Naive thymus-derived CD4-positive, alpha-beta T cell (primary cell): ENCODE results near the gene TM4SF5. TPM values are rescaled to one million over a fixed set of nuclear protein-coding genes. Genes with fewer than 3 reads are reported as not detected.

Source experiments
- ATAC-seq: fragments of 150-1000 bp; cut with Tn5 transposase; 2 replicates; pipeline ENCODE4 v1.10.0; 2021; ENCODE audit warnings: mild to moderate bottlenecking, moderate library complexity
- CTCF ChIA-PET: fragments of 350-600 bp; sonication (Branson Sonifier 250); formaldehyde crosslinking; loops from one replicate; lab custom pipeline; 2021; ENCODE audit warnings: antibody characterized with exemption; lab: Charles Lee
- POLR2A ChIA-PET: fragments of 350-600 bp; sonication (Branson Sonifier 250); formaldehyde crosslinking; loops from one replicate; lab custom pipeline; 2021; ENCODE audit warnings: antibody characterized with exemption, inconsistent platforms; lab: Charles Lee
- DNase-seq, 9 donors: peaks; one replicate each; pipeline versions ENCODE4 v3.0.0 to v3.0.0-alpha.2; 2020 to 2022; ENCODE audit warnings: mixed read lengths in 1 of 9
- H3K27ac ChIP-seq: one replicate; pipeline ENCODE4 v1.7.0; 2013; ENCODE audit warnings: mild to moderate bottlenecking, low read depth, low read length, moderate library complexity
- H3K27me3 ChIP-seq, 2 donors: one replicate each; pipeline ENCODE4 v1.7.0; 2013; ENCODE audit warnings: low read length in 2 of 2, mild to moderate bottlenecking in 2 of 2, moderate library complexity in 2 of 2; ENCODE audit not compliant: control insufficient read depth in 2 of 2, insufficient read depth in 2 of 2
- H3K36me3 ChIP-seq, 3 experiments: 1 replicate in 2 of 3; 2 replicates in 1 of 3; pipeline ENCODE4 v1.7.0; 2013; ENCODE audit warnings: low read length in 3 of 3, mild to moderate bottlenecking in 3 of 3, moderate library complexity in 1 of 3; ENCODE audit not compliant: insufficient read depth in 3 of 3, control insufficient read depth in 2 of 3
- H3K4me1 ChIP-seq, 2 donors: one replicate each; pipeline ENCODE4 v1.7.0; 2013; ENCODE audit warnings: low read length in 2 of 2, mild to moderate bottlenecking in 2 of 2, moderate library complexity in 1 of 2; ENCODE audit not compliant: control insufficient read depth in 2 of 2, insufficient read depth in 2 of 2
- H3K4me3 ChIP-seq: 2 replicates; pipeline ENCODE4 v1.7.0; 2013; ENCODE audit warnings: mild to moderate bottlenecking, low read length
- H3K9me3 ChIP-seq, 3 experiments: 1 replicate in 2 of 3; 2 replicates in 1 of 3; pipeline ENCODE4 v1.7.0; 2013; ENCODE audit warnings: low read length in 3 of 3; ENCODE audit not compliant: control insufficient read depth in 2 of 3
- H3K27ac Mint-ChIP-seq, 9 donors: one replicate each; pipeline ENCODE4 v1.8.0; 2020 to 2022; ENCODE audit warnings: mixed read lengths in 9 of 9, mild to moderate bottlenecking in 8 of 9, moderate library complexity in 5 of 9, inconsistent platforms in 2 of 9
- H3K27me3 Mint-ChIP-seq, 5 donors: one replicate each; pipeline ENCODE4 v1.8.0; 2021 to 2022; ENCODE audit warnings: mixed read lengths in 5 of 5, mild to moderate bottlenecking in 1 of 5
- H3K36me3 Mint-ChIP-seq, 5 donors: one replicate each; pipeline ENCODE4 v1.8.0; 2020 to 2022; ENCODE audit warnings: mixed read lengths in 5 of 5, mild to moderate bottlenecking in 3 of 5, inconsistent platforms in 1 of 5
- H3K4me1 Mint-ChIP-seq, 7 donors: one replicate each; pipeline ENCODE4 v1.8.0; 2020 to 2022; ENCODE audit warnings: mixed read lengths in 7 of 7, mild to moderate bottlenecking in 3 of 7, inconsistent platforms in 1 of 7
- H3K4me3 Mint-ChIP-seq, 10 donors: one replicate each; pipeline ENCODE4 v1.8.0; 2020 to 2022; ENCODE audit warnings: mild to moderate bottlenecking in 10 of 10, mixed read lengths in 10 of 10, moderate library complexity in 6 of 10, inconsistent platforms in 2 of 10
- H3K9me3 Mint-ChIP-seq, 11 donors: one replicate each; pipeline ENCODE4 v1.8.0; 2020 to 2022; ENCODE audit warnings: mixed read lengths in 11 of 11, mild to moderate bottlenecking in 4 of 11, inconsistent platforms in 1 of 11, moderate library complexity in 1 of 11
- intact Hi-C, 2 donors: fragments of 100-400 bp; cut with micrococcal nuclease; formaldehyde crosslinking; loops; one replicate each; pipeline ENCODE4 v1.15.1; 2023
- polyA plus RNA-seq, 2 donors: library from polyadenylated mRNA; unstranded; fragments of 300-500 nt; fragmentation: Illumina TruSeq; gene quantifications; one replicate each; pipeline ENCODE4 v1.2.3, GENCODE V29; 2021
- total RNA-seq, 6 experiments: library from RNA in 5 of 6; stranded (reverse) in 5 of 6; gene quantifications; 1 replicate in 5 of 6; 2 replicates in 1 of 6; pipeline ENCODE4 v1.2.3 and lab custom pipeline; 2021 to 2026

TM4SF5 gene, protein sequence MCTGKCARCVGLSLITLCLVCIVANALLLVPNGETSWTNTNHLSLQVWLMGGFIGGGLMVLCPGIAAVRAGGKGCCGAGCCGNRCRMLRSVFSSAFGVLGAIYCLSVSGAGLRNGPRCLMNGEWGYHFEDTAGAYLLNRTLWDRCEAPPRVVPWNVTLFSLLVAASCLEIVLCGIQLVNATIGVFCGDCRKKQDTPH
- total RNA-seq (not detected), polyA plus RNA-seq (not detected), total RNA-seq (lab: John Stamatoyannopoulos, UW) (not detected)

- Mint-ChIP-seq H3K27me3 (peaks cover 0 to 12% (median 6%) of the 10 kb centered on the region in 5 donors), H3K4me3 (peak within 1 kb of the TSS in 1 of 10 donors; percentile 64), H3K4me1 (peaks cover 6 to 17% (median 7%) of the 10 kb centered on the region in 7 donors), H3K27ac (peak within 1 kb of the TSS in 2 of 9 donors; percentile 54 to 82), H3K9me3 (no peaks in the 10 kb centered on the region), H3K36me3 (no peaks in the 10 kb centered on the region)
- H3K27ac ChIP-seq, result no peak within 1 kb of the TSS
- H3K36me3 ChIP-seq, result no peaks in the 10 kb centered on the region
- ATAC-seq (no peak), DNase-seq (no peak)
- no peak within 1 kb of the TSS for H3K4me3 ChIP-seq
- H3K9me3 ChIP-seq, result no peaks in the 10 kb centered on the region
- intact Hi-C loops, result no loop called here
- ChIA-PET POLR2A (no interaction called here), CTCF (no interaction called here)
- no peaks in the 10 kb centered on the region for H3K27me3 ChIP-seq
- H3K4me1 ChIP-seq, result peaks cover 0 to 7% of the 10 kb centered on the region in 2 donors
Observed at GRCh38 chr17:4771519-4772234, at the start of gene TM4SF5. Gene TM4SF5, plus strand, starts transcription at chr17:4771886. Its CDS starts 37 bp downstream, at chr17:4771923.

GRCh38 chr17:4722678-4723240, 48.9 kb upstream of the TM4SF5 start:
- Mint-ChIP-seq H3K9me3 (peaks cover 0 to 2% (median 0%) of the 10 kb centered on the region in 11 donors), H3K36me3 (peaks cover 0 to 22% (median 14%) of the 10 kb centered on the region in 5 donors), H3K27me3 (no peaks in the 10 kb centered on the region), H3K27ac (peak overlapping the region in 3 of 9 donors; percentile 4 to 69 (median 6)), H3K4me1 (peaks cover 0 to 32% (median 4%) of the 10 kb centered on the region in 7 donors), H3K4me3 (peak overlapping the region in 1 of 10 donors; percentile 16)
- no peaks in the 10 kb centered on the region for H3K4me1 ChIP-seq
- H3K27ac ChIP-seq, result no peak overlapping the region
- H3K27me3 ChIP-seq, result no peaks in the 10 kb centered on the region
- CTCF ChIA-PET, result interaction anchor here (0.6 kb wide), 1 partner anchor 9 kb away, joined by 5 read pairs; no protein-coding TSS in a partner anchor
- POLR2A ChIA-PET, result interaction anchor here (0.7 to 3.5 kb wide), 3 partner anchors 12 to 982 kb away, joined by 3 to 26 read pairs (median 11); partner anchors contain the start of gene ARRB2
- no peak for DNase-seq
- no peak overlapping the region for H3K4me3 ChIP-seq
- intact Hi-C loops, result no loop called here
- H3K9me3 ChIP-seq, result no peaks in the 10 kb centered on the region
- no peak for ATAC-seq
- peaks cover 4 to 43% (median 16%) of the 10 kb centered on the region in 3 experiments for H3K36me3 ChIP-seq

- peaks cover 0 to 24% (median 3%) of the 10 kb centered on the region in 3 experiments for H3K36me3 ChIP-seq
- ATAC-seq (peak; percentile 14), DNase-seq (no peak)
- ChIA-PET CTCF (interaction anchor here (0.7 to 1.1 kb wide), 2 partner anchors 15 to 80 kb away, joined by 3 read pairs; partner anchors contain the start of gene ARRB2), POLR2A (interaction anchor here (0.6 to 3.3 kb wide), 4 partner anchors 9 to 582 kb away, joined by 3 to 26 read pairs (median 4); partner anchors contain the start of genes CYB5D2 and ZZEF1)
- Mint-ChIP-seq H3K4me3 (no peak overlapping the region), H3K27ac (no peak overlapping the region), H3K27me3 (no peaks in the 10 kb centered on the region), H3K9me3 (peaks cover 0 to 2% (median 0%) of the 10 kb centered on the region in 11 donors), H3K4me1 (peaks cover 0 to 41% (median 4%) of the 10 kb centered on the region in 7 donors), H3K36me3 (peaks cover 0 to 14% (median 5%) of the 10 kb centered on the region in 5 donors)
- no peak overlapping the region for H3K27ac ChIP-seq
- no peaks in the 10 kb centered on the region for H3K9me3 ChIP-seq
- no peaks in the 10 kb centered on the region for H3K27me3 ChIP-seq
- H3K4me3 ChIP-seq, result no peak overlapping the region
- intact Hi-C loops, result no loop called here
- no peaks in the 10 kb centered on the region for H3K4me1 ChIP-seq
Observed at GRCh38 chr17:4724650-4725049, 47.0 kb upstream of the TM4SF5 start.

GRCh38 chr17:4725646-4726310, 45.9 kb upstream of the TM4SF5 start:
- CTCF ChIA-PET, result interaction anchor here (0.6 kb wide), 1 partner anchor 15 kb away, joined by 3 read pairs; no protein-coding TSS in a partner anchor
- POLR2A ChIA-PET, result interaction anchor here (0.8 to 3.3 kb wide), 5 partner anchors 10 to 22 kb away, joined by 3 to 26 read pairs (median 6); partner anchors contain the start of gene PELP1
- peak; percentile 58 for ATAC-seq
- H3K9me3 Mint-ChIP-seq, result peaks cover 0 to 2% (median 0%) of the 10 kb centered on the region in 11 donors
- peaks cover 5% of the 10 kb centered on the region in 2 donors for H3K4me1 ChIP-seq
- H3K27ac Mint-ChIP-seq, result peak overlapping the region in 3 of 9 donors; percentile 18 to 63 (median 23)
- peaks cover 0 to 13% (median 0%) of the 10 kb centered on the region in 3 experiments for H3K36me3 ChIP-seq
- intact Hi-C loops, result no loop called here
- H3K9me3 ChIP-seq, result no peaks in the 10 kb centered on the region
- no peak overlapping the region for H3K4me3 ChIP-seq
- H3K4me3 Mint-ChIP-seq, result no peak overlapping the region
- H3K27me3 Mint-ChIP-seq, result no peaks in the 10 kb centered on the region
- no peaks in the 10 kb centered on the region for H3K27me3 ChIP-seq
- peaks cover 0 to 6% (median 0%) of the 10 kb centered on the region in 5 donors for H3K36me3 Mint-ChIP-seq
- H3K4me1 Mint-ChIP-seq, result peaks cover 0 to 42% (median 5%) of the 10 kb centered on the region in 7 donors
- H3K27ac ChIP-seq, result no peak overlapping the region
- no peak for DNase-seq

- peaks cover 10 to 14% of the 10 kb centered on the region in 2 donors for H3K4me1 ChIP-seq
- intact Hi-C loops, result no loop called here
- H3K36me3 ChIP-seq, result peaks cover 0 to 6% (median 0%) of the 10 kb centered on the region in 3 experiments
- Mint-ChIP-seq H3K9me3 (peaks cover 0 to 2% (median 0%) of the 10 kb centered on the region in 11 donors), H3K36me3 (no peaks in the 10 kb centered on the region), H3K27ac (peak overlapping the region in 1 of 9 donors; percentile 84), H3K4me3 (peak overlapping the region in 1 of 10 donors; percentile 48), H3K27me3 (no peaks in the 10 kb centered on the region), H3K4me1 (peaks cover 0 to 44% (median 21%) of the 10 kb centered on the region in 7 donors)
- no peak overlapping the region for H3K27ac ChIP-seq
- POLR2A ChIA-PET, result interaction anchor here (0.6 to 2.0 kb wide), 4 partner anchors 17 to 93 kb away, joined by 3 to 8 read pairs (median 4); partner anchors contain the start of gene PELP1
- no peak for ATAC-seq
- H3K4me3 ChIP-seq, result no peak overlapping the region
- no peaks in the 10 kb centered on the region for H3K9me3 ChIP-seq
- no peaks in the 10 kb centered on the region for H3K27me3 ChIP-seq
- no peak for DNase-seq
- CTCF ChIA-PET, result interaction anchor here (0.6 kb wide), 1 partner anchor 153 kb away, joined by 3 read pairs; no protein-coding TSS in a partner anchor
Observed at GRCh38 chr17:4728124-4728523, 43.6 kb upstream of the TM4SF5 start.
